ENCODE data around the gene SGCA.

DNA sequence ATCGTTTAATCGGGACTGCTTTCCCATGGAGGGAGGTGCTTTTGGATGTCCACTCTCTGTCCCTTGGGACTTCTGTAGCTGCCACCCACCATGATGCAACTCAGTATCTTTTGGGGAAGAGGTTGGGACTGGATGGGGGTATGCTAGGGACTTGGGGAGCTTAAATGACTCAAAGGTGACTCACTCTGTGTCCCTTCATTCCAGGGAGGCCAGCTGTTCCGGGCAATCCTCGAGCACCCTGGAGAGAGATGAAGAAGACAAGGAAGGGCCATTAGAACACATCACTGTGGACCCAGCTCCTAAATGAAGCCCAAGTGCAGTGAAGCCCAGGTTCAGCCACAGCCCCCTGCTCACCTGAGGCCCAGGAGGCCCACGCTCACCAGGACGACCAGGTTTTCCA, 31.0 kb downstream of the SGCA start:
- no peak for TF ChIP-seq POLR2A (IDR thresholded peaks at IDR 0.05)
- TF ChIP-seq, protein P1, sequence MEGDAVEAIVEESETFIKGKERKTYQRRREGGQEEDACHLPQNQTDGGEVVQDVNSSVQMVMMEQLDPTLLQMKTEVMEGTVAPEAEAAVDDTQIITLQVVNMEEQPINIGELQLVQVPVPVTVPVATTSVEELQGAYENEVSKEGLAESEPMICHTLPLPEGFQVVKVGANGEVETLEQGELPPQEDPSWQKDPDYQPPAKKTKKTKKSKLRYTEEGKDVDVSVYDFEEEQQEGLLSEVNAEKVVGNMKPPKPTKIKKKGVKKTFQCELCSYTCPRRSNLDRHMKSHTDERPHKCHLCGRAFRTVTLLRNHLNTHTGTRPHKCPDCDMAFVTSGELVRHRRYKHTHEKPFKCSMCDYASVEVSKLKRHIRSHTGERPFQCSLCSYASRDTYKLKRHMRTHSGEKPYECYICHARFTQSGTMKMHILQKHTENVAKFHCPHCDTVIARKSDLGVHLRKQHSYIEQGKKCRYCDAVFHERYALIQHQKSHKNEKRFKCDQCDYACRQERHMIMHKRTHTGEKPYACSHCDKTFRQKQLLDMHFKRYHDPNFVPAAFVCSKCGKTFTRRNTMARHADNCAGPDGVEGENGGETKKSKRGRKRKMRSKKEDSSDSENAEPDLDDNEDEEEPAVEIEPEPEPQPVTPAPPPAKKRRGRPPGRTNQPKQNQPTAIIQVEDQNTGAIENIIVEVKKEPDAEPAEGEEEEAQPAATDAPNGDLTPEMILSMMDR (IDR thresholded peaks at IDR 0.05) = no peak

Data from body of pancreas (tissue), 4 donors.